Forelimb muscle (tissue), 1 donor: ENCODE results near the gene CYP20A1. TPM values are rescaled to one million over a fixed set of nuclear protein-coding genes. Genes with fewer than 3 reads are reported as not detected.
A peak's percentile ranks its signal among the peaks of the same experiment; 100 is the strongest.
"Not testable (repeated sequence)": the region's sequence is repeated elsewhere in the genome, so short reads cannot be mapped to it uniquely, and the experiment has no call there.

ENCODE experiments used
- DNase-seq: peaks from one replicate; pipeline ENCODE4 v3.0.0-alpha.2; 2013; ENCODE audit warnings: low read depth
- polyA plus RNA-seq: library from polyadenylated mRNA; unstranded; fragments of 120-200 nt; gene quantifications from one replicate; pipeline ENCODE4 v1.2.1, GENCODE V29; 2013; ENCODE audit not compliant: insufficient read length

The CYP20A1 gene
- polyA plus RNA-seq, 1 donor: 12.9 TPM

DNA sequence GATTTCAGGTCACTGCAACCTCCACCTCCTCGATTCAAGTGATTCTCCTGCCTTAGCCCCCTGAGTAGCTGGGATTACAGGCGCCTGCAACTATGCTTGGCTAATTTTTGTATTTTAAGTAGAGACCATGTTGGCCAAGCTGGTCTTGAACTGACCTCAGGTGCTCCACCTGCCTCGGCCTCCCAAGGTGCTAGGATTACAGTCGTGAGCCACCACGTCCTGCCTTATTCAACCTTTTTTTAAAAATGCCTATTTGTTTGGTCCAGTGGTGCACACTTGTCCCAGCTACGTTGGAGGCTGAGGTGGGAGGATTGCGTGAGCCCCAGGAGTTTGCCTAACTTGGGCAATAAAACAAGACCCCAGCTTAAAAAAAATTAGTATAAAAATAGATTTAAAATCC is 43.3 kb downstream of the CYP20A1 start:
- no peak for DNase-seq

DNA sequence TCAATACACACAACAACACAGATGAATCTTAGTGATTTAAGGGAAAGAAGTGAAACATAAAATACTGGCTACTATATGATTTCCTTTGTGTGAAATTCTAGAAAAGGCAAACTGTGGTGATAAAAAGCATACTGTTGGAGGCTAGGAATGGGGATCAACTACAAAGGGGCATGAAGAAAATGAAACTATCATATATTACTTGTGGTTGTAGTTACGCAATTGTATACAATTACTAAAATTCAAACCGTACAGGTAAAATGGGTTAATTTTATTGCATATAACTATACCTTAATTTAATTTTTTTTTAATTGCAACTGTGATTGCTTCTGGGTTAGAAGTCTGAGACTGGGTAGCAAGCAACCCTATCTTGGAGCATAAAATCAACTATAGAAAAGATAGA is 47.7 kb downstream of the CYP20A1 start:
- DNase-seq: no peak

DNA sequence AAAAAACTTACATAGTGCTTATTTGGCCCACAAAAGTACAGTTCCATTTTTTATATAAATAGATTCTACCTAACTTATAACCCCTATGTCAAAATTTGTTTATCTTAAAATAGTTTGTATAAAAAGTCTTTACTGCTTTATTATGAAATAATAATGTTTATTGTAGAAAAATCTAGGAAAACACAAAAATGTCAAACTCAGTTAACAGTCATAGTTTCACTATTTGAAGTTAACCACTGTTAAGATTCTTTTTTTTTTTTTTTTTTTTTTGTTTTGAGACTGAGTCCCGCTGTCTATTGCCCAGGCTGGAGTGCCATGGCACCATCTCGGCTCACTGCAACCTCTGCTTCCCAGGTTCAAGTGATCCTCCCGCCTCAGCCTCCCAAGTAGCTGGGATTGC is 62.8 kb downstream of the CYP20A1 start:
- no peak for DNase-seq

DNA sequence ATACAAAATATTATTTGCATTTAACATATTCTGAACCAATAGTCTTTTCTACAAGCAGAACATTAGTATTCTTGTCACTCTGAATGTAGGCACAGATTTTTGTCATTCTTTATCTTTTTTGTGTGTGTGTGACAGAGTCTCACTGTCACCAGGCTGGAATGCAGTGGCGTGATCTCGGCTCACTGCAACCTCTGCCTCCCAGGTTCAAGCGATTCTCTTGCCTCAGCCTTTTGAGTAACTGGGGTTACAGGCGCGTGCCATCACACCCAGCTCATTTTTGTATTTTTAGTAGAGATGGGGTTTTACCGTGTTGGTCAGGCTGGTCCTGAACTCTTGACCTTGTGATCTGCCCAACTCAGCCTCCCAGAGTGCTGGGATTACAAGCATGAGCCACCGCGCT is 63.8 kb downstream of the CYP20A1 start:
- not testable (repeated sequence) for DNase-seq

DNA sequence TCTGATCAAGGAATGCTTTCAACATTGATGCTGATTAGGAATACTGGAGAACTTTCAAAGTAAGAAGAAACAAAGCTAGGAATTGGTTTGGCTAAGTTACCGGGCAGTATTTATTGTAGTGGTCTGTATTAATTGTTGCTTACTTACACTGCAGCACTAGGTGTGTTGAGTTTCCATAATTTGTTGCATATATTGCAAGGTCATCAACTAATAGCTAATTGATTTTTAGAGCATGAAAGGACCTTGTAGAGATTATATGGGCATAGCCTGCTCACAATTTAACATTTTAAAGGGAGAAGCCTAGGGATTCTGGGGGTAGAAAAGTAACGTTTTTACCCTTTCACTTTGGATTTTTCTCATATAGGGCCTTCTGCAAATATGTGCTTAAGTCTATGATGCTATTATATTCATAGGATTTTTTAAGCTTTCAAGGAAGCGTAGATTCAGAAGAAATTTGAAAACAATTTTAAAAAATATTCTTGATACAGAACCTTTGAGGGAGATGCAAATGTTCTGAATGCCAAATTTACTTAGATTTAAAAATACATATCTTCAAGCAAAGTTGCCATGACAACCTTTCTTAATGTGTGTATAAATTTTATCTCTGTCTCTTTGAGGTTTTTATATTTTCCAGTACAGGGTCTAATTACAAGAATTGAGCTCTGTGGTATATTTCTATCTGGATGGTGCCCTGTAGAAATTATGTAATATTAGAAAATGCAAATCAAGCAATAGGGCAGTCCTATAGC is 72.0 kb downstream of the CYP20A1 start:
- DNase-seq: no peak

DNA sequence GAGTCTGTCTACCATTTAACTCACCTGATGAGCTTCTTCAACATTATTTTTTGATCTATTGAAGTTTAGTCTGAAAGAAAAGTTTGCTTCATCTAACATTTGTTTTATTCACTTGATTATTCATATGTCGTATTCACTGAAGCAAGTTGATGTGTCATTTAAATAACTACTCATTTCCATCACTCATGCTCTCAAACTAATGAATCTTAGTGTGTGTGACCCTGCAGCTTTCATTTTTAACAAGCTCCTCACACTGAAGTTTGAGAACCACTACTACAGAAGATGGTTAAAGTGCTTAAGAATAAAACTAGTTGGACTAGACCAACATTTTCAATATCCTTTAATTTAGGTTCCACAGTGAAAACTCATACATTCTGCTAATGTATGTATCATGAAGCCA is 87.5 kb downstream of the CYP20A1 start:
- no peak for DNase-seq

DNA sequence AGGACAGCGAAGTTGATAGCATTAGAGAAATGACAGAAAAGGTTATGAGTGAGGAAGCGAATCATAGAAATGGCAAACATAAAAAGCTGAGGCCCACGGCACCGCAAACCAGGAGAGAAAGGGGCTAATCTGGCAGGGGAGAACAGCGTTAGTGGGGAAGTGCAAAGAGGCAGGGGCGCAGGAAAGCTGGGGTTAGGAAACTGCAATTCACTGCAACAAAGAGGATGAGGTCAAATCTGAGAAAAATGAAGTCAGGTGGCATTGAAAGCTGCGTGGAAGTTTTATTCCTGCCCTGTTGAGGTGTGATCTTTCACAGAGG is 88.7 kb downstream of the CYP20A1 start:
- no peak for DNase-seq

DNA sequence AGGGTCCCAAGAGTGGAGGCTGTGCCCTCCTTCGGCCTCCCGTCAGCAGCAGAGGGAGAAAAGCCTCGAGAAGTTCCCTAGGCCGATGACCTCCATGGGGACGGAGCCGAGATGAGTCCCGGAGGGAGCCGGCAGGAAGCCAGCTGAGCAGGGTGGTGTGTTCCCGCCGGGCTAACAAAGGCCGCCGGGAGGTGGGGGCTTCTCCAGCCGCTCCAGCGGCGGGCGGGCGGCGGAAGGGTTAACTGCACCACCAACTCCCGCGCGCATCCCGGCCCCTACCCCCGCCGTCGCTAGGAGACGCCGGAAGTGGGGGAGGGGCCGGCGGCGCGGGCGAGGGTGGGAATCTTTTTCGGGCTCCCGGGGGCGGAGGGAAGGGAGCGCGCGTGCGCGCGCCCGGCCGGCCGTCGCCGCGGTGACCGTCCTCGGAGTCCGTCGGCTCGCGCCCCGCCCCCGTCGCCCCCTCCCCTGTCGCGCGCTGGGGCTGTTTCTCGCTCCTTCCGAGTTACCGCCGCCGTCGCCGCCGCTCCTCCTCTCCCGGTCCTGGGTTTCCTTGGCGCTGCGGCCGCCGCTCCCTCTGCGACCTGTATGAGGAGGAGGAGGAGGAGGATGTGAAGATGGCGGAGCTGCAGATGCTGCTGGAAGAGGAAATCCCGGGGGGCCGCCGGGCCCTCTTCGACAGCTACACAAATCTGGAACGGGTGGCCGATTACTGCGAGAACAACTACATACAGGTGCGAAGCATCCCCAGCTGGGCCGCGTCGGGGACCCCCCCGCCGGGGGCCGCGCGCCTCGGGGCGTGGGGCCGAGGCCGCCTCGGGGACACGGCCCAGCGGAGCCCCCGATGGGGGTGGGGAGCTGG is 89.3 kb downstream of the CYP20A1 start, which contains the start of gene ABI2:
TSS of gene ABI2 (plus strand) at position 494 of the 859 bp plus-strand sequence. CDS start at position 615, 121 bp downstream.
- DNase-seq: peak; percentile 72

DNA sequence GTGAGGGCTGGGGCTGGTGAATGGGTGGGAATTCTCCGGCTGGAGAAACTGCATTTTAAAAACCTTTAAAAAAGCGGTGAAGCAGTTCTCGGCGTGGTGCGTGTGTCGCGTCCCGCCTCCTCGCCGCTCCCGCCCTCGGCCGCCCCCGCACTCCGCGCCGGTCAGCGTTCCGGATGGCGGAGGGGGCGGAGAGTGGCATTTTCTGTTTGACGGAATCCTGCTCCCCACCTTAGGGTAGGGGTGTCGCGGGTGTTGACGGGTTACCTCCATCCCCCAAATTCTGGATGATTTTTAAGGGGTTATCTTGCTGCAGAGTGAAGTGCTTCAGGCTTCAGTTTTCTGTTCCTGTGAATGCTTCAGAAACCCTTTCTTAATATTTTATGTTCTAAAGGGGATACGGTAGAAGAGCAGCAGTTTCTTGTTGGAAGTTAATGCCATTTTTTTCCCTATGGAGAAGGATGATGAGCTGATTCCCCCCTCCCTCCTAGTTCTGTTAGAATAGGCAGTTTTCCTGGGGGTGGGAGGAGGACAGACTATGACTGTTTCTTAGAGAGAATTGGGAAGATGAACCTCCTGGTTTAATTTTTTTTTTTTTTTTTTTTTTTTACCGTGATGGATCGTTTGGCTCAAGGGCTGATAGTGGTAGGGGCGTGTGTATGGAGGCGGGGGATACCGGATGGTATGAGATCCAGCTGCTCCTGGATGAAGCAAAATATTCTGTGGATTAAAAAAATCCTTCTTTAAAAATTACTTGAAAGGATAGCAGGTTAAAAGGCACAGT is 90.1 kb downstream of the CYP20A1 start:
- no peak for DNase-seq

DNA sequence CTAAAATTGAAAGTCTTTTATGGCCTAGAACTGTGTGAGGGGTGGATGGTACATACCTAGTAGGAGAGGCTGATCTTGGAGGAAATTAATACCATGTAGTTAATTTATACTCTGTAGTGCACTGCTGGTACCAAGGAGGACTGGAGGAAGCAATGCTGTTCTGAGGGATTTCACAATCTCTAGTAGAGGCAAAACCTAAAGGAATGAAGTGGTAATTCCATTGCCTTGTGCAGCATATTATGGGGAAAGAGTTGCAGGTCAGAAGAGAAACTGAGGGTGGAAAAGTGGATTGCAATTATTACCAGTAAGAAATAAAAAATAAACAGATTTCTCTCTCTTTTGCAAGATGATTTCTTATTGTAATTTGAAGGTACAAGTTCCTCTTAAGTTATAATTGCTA is 91.6 kb downstream of the CYP20A1 start:
- no peak for DNase-seq

DNA sequence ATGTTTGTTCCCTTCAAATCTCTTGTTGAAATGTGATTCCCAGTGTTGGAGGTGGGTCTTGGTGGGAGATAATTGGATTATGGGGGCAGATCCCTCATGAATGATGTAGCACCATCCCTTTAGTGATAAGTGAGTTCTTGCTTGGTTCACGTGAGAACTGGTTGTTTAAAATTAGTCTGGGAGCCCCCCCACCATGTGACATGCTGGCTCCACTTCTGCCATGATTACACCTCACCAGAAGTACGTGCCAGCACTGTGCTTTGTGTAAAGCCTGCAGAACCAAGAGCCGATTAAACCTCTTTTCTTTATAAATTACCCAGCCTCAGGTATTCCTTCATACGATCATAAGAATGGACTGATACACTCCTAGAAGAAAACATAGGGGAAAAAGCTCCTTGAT is 99.5 kb downstream of the CYP20A1 start:
- DNase-seq: no peak

DNA sequence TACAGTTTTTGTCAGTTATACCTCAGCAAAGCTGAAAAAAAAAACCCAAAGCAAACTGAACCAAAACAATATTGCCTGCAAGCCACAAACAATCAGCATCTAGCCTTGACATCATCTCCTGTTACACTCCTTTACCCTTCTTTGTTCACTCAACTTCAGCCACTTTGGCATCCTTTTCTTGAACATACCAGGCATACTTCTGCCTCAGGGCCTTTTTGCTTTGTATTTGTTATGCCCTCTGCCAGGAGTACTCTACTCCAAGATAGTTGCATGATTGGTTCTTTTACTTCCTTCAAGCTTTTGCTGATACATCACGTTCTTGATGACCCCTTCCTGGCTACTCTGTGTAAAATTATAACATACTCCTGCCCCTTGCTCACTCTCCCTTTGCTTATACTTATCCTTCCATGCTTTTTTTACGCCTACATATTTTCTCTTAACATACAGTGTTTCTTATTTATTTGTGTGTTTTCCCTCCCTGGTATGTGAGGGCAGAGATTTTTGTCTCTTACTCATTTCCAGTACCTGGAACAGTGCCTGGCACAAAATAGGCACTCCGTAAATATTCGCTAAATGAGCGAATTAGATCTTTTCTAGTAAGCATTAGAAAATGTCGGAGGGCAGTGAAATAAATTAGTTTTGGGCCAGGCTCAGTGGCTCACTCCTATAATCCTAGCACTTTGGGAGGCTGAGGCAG is 102.1 kb downstream of the CYP20A1 start:
- DNase-seq: no peak

DNA sequence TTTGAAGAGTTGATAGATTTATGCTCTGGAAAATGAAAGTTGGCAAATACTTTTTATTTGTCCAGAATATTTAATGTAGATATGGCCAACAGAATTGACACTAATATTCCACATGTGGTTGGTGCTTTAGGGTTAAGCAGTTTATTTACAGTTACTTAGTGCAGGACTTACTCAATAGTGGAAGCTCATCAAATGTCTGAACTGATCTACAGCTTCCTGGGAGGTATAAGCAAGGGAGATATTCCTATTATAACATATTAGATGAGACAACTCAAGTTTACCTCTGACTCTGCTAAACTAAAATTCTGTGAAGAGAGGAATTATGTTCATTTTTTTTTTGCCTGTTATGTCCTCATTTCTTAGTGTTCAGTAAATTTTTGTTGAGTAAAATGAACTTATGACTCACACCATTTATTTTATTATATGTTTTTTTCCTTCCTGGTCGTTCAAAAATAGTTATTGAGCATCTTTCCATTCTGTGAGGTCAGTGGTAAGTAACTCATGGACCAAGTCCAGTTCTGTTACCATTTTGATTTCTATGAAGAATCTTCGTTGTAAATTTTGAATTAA is 103.0 kb downstream of the CYP20A1 start:
- no peak for DNase-seq

DNA sequence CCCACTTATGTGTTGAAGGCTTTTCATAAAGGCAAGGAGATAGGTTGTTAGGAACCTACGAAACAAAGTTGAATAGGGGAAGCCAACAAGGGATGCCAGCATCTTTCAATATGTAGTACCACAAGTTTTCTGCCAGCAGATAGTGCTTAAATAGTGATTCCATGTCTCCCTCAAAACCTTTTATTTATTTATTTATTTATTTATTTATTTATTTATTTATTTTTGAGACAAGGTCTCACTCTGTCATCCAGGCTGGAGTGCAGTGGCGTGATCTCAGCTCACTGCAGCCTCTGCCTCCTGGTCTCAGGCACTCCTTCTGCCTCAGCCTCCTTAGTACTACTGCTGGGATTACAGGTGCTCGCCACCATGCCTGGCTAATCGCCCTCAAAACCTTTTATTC is 103.6 kb downstream of the CYP20A1 start:
- DNase-seq: not testable (repeated sequence)

DNA sequence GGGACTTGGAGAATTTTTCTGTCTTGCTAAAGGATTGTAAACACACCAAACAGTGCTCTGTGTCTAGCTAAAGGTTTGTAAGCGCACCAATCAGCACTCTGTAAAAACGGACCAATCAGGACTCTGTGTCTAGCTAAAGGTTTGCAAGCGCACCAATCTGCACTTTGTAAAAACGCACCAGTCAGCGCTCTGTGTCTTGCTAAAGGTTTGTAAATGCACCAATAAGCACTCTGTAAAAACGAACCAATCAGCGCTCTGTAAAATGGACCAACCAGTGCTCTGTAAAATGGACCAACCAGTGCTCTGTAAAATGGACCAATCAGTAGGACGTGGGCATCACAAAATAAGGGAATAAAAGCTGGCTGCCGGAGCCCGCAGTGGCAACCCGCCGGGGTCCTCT is 105.8 kb downstream of the CYP20A1 start:
- no peak for DNase-seq

DNA sequence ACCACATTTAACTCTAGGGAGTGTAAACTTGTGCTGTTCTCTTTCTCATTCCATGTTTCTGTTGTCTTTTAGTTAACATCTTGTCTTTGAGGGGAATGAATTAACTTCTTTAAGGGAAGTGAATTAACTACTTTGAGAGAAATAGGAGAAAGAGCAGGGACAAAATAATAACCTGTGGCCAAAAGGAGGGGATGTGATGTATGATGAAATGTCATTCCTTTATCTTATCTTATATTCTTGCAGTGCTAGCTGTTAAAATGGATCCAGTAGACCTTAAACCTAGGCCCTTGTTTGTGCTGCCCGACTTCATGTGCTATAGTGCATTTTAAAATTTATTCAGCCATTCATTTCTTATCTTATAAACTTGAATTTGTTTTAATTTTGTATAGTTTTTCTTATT is 107.8 kb downstream of the CYP20A1 start:
- DNase-seq: no peak

DNA sequence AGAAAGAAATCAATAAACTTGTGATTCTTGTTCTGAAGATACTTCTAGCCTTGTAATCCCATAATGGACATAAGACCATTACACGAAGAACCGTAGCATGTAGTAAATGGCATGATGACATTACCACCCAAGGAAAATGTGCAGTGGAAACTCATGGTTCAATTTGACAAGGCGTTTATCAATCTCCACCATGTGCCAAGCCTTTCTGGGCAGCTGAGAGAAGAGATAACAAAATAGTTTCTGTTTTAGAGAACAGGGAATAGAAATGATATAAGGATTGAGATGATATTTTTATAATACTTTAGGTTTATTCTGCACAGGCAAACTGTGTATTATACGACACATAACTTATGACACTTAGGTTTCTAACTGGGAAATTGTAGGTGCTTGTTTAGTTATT is 108.6 kb downstream of the CYP20A1 start:
- DNase-seq: no peak

DNA sequence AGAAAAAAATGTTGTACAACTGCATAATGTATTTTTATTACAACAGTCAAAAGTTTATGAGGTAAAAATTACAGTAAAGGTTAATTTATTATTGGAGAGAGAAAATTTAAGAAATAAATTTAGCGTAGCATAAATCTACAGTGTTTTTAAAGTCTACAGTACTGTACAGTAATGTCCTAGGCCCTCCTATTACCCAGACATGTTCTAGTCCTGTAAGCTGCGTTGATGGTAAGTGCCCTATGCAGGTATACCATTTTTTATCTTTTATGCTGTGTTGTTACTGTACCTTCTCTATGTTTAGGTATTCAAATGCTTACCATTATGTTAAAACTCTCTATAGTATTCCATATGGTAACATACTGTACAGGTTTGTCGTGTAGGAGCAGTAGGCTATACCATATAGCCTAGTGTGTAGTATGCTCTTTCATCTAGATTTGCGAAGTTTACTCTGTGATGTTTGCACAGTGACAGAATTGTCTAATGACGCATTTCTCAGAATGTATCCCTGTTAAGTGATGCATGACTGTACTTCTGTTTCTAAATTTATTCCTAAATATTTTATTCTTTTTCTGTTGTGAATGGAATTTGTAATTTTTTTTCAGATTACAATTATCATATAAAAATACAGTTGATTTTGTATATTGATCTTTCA is 113.9 kb downstream of the CYP20A1 start:
- DNase-seq: no peak

DNA sequence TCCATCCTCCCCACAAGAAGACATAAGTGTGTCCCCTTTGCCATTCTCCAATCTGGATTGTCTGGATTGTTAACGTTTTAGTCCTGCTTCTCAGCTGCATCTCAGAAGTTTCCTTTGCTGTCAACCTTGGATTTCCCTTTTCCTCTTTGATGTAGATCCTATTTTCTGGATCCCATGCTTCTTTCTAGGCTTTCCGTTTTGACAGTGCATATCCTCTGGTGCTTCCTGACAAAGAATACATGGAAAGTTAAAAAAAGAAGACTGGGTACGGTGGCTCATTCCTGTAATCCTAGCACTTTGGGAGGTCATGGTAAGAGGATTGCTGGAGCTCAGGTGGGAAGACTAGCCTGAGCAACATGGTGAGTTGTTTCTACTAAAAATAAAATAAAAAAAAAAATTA is 116.1 kb downstream of the CYP20A1 start:
- DNase-seq: no peak
